Karpas-422 (cell line): ENCODE data around the gene TMX2. TPM values are rescaled to one million over a fixed set of nuclear protein-coding genes. Genes with fewer than 3 reads are reported as not detected.

ENCODE experiments used
- DNase-seq: peaks from one replicate; pipeline ENCODE4 v3.0.0-alpha.2; 2015
- H2AFZ ChIP-seq: fragments of 200-600 bp; sonication (generic); 2 replicates; pipeline ENCODE4 v1.6.1; 2014; ENCODE audit warnings: antibody characterized with exemption, low read length, mixed read lengths
- H3K27ac ChIP-seq: fragments of 200-600 bp; sonication (generic); 2 replicates; pipeline ENCODE4 v1.5.1; 2014; ENCODE audit warnings: mild to moderate bottlenecking, low read length, moderate library complexity
- H3K27me3 ChIP-seq: fragments of 200-600 bp; sonication (generic); 2 replicates; pipeline ENCODE4 v1.6.1; 2014; ENCODE audit warnings: low read length, mixed read lengths
- H3K36me3 ChIP-seq: fragments of 200-600 bp; sonication (generic); 2 replicates; pipeline ENCODE4 v1.6.1; 2014; ENCODE audit warnings: low read length, mixed read lengths; ENCODE audit not compliant: insufficient read depth
- H3K4me1 ChIP-seq: fragments of 200-600 bp; sonication (generic); 2 replicates; pipeline ENCODE4 v1.6.1; 2014; ENCODE audit warnings: mild to moderate bottlenecking, low read length, mixed read lengths
- H3K4me2 ChIP-seq: fragments of 200-600 bp; sonication (generic); 2 replicates; pipeline ENCODE4 v1.6.1; 2014; ENCODE audit warnings: low read length, low read depth, mild to moderate bottlenecking; ENCODE audit not compliant: poor library complexity, severe bottlenecking
- H3K4me3 ChIP-seq: fragments of 200-600 bp; sonication (generic); 2 replicates; pipeline ENCODE4 v1.5.1; 2014; ENCODE audit warnings: mild to moderate bottlenecking, antibody characterized with exemption, low read length, mixed read lengths
- H3K79me2 ChIP-seq: fragments of 200-600 bp; sonication (generic); 2 replicates; pipeline ENCODE4 v1.6.1; 2014; ENCODE audit warnings: mild to moderate bottlenecking, low read length, mixed read lengths
- H3K9ac ChIP-seq: fragments of 200-600 bp; sonication (generic); 2 replicates; pipeline ENCODE4 v1.6.0; 2014; ENCODE audit warnings: low read length
- H3K9me2 ChIP-seq: fragments of 200-600 bp; sonication (generic), shearing (Covaris generic); replicated peaks from 2 replicates; pipeline ENCODE4 v1.6.0; 2014; ENCODE audit warnings: mild to moderate bottlenecking, low read length, moderate library complexity; ENCODE audit not compliant: insufficient read depth
- H3K9me3 ChIP-seq: fragments of 300-700, 200-600 bp; sonication (generic); 2 replicates; pipeline ENCODE4 v1.6.1; 2014; ENCODE audit warnings: low read length, mixed read lengths
- H4K20me1 ChIP-seq: fragments of 200-600 bp; sonication (generic); 2 replicates; pipeline ENCODE4 v1.6.1; 2014; ENCODE audit warnings: mild to moderate bottlenecking, antibody characterized with exemption, low read length, low read depth; ENCODE audit not compliant: insufficient read depth
- total RNA-seq: library from RNA; depleted of rRNA; stranded (reverse); fragments of >200 nt; shearing (Covaris generic); gene quantifications from 2 replicates; pipeline ENCODE4 v1.2.3, GENCODE V29; 2014; ENCODE audit warnings: low replicate concordance

Gene TMX2
- total RNA-seq, 1 experiment from 2014 or later, result 91.2 TPM

- H3K4me2 ChIP-seq, result no peak overlapping the region
Observed at GRCh38 chr11:57776031-57776521, 63.7 kb downstream of the TMX2 start.

GRCh38 chr11:57776577-57777210 lies 64.3 kb downstream of the TMX2 start:
- Histone ChIP-seq H3K4me3 (no peak overlapping the region), H2AFZ (no peak overlapping the region), H3K9me2 (no peaks in the 10 kb centered on the region), H3K4me1 (no peaks in the 10 kb centered on the region; the same call in 1 of the 2 replicates), H3K27ac (no peak overlapping the region), H3K9ac (no peak overlapping the region), H3K4me2 (no peak overlapping the region), H4K20me1 (no peaks in the 10 kb centered on the region), H3K36me3 (no peaks in the 10 kb centered on the region), H3K9me3 (no peaks in the 10 kb centered on the region), H3K27me3 (no peaks in the 10 kb centered on the region), H3K79me2 (no peaks in the 10 kb centered on the region)
- DNase-seq, result no peak

More at GRCh38 chr11:57776031-57776521, 63.7 kb downstream of the TMX2 start:
- Histone ChIP-seq H2AFZ (no peak overlapping the region), H3K27me3 (no peaks in the 10 kb centered on the region), H3K36me3 (no peaks in the 10 kb centered on the region), H3K27ac (no peak overlapping the region), H3K4me3 (no peak overlapping the region), H4K20me1 (no peaks in the 10 kb centered on the region), H3K4me1 (no peaks in the 10 kb centered on the region; the same call in 1 of the 2 replicates), H3K9me3 (no peaks in the 10 kb centered on the region), H3K79me2 (no peaks in the 10 kb centered on the region), H3K9me2 (no peaks in the 10 kb centered on the region), H3K9ac (no peak overlapping the region)
- DNase-seq, result no peak

GRCh38 chr11:57777969-57778317 lies 65.5 kb downstream of the TMX2 start:
- Histone ChIP-seq H3K27me3 (no peaks in the 10 kb centered on the region), H3K9me3 (no peaks in the 10 kb centered on the region), H3K4me3 (no peak overlapping the region), H3K9me2 (no peaks in the 10 kb centered on the region), H3K27ac (no peak overlapping the region), H3K4me1 (no peaks in the 10 kb centered on the region; the same call in 1 of the 2 replicates), H3K36me3 (no peaks in the 10 kb centered on the region), H4K20me1 (no peaks in the 10 kb centered on the region), H3K79me2 (no peaks in the 10 kb centered on the region), H3K4me2 (no peak overlapping the region), H2AFZ (no peak overlapping the region), H3K9ac (no peak overlapping the region)
- DNase-seq, result no peak

DNA sequence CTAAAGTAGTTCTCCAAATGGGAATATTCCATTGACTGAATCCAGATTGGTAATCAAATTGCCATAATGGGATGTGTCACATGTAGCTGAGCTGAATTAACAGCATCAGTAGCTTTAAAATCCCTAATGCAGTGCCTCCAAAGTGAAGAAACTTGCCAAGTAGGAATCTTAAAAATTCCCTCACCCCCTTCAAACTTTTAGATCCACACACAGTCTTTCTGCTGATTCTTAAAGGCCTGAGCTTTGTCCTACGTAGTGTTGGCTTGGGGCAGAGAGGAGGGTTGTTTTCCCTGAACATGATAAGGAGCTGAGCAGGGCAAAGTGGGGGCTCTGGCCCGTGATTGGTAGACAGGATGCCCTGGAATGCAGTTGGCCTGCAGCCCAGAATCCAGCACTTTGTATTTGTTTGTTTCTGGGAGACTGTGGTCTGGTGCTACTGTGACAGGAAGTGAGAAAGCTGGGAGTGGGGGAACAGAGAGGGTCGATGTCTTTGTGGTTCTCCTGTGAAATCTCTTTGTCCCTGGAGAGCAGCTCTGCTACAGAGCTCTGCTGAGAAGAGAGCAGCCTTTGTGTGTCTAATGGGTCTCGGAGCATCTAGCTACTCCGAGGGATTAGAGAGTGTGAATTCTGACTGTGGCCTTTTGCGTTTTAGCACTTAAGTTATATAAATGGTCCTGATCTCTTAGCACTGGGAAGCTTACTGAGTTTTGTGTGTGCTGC lies 66.1 kb downstream of the TMX2 start:
- no peaks in the 10 kb centered on the region for H3K9me2 ChIP-seq
- no peak overlapping the region for H3K27ac ChIP-seq
- H2AFZ ChIP-seq, result no peak overlapping the region
- no peaks in the 10 kb centered on the region for H4K20me1 ChIP-seq
- H3K36me3 ChIP-seq, result no peaks in the 10 kb centered on the region
- H3K27me3 ChIP-seq, result no peaks in the 10 kb centered on the region
- no peaks in the 10 kb centered on the region for H3K9me3 ChIP-seq
- no peak overlapping the region for H3K4me3 ChIP-seq
- H3K79me2 ChIP-seq, result no peaks in the 10 kb centered on the region
- no peak for DNase-seq
- H3K4me2 ChIP-seq, result no peak overlapping the region
- H3K9ac ChIP-seq, result no peak overlapping the region
- H3K4me1 ChIP-seq, result no peaks in the 10 kb centered on the region; the same call in 1 of the 2 replicates

DNA sequence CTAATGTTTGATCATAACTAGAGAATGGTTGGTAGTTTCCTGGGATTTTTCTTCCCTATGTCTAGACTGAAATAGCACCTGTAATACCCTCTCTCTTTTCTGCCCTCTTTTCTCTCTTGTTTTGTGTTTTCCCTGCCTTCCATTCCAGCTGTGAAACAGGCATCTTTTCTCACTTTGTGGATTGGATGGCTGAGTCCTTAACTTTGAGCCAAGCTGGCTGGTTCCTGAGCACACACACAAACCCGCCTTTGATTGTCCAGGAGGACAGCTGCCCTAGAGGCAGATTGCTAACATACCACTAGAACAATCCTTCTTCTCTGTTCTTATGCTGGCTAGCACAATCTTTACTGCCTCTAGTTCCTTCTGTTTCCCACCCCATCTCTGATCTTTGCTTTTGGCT lies 66.9 kb downstream of the TMX2 start:
- Histone ChIP-seq H3K9me3 (no peaks in the 10 kb centered on the region), H3K36me3 (no peaks in the 10 kb centered on the region), H3K4me2 (no peak overlapping the region), H2AFZ (no peak overlapping the region), H3K4me3 (no peak overlapping the region), H3K9ac (no peak overlapping the region), H4K20me1 (no peaks in the 10 kb centered on the region), H3K27ac (no peak overlapping the region), H3K4me1 (no peaks in the 10 kb centered on the region; the same call in 1 of the 2 replicates), H3K9me2 (no peaks in the 10 kb centered on the region), H3K79me2 (no peaks in the 10 kb centered on the region), H3K27me3 (no peaks in the 10 kb centered on the region)
- DNase-seq, result no peak

DNA sequence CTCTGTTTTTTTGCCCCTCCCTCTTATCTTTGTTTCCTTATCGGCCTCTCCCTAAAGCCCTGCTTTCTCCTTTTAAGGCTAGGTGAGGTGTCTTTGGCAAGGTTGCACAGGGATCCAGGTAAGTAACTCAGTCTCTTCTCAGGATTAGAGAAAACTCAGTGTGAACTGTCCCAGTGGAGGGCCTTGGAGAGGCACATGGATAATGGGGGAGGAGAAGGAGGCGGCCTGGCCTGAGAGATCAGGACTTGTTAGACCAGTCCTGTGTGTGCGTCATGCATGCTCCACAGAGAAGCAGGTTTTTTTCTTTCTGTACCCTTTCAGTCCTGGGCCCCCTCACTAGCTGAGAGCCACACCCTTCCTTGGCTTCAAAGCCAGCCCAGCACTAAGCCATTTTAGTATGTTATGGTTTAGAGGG lies 69.1 kb downstream of the TMX2 start:
- DNase-seq, result no peak
- H3K27ac ChIP-seq, result no peak overlapping the region
- no peak overlapping the region for H3K9ac ChIP-seq
- H3K9me2 ChIP-seq, result no peaks in the 10 kb centered on the region
- no peak overlapping the region for H3K4me3 ChIP-seq
- H3K27me3 ChIP-seq, result no peaks in the 10 kb centered on the region
- peaks cover 9% of the 10 kb centered on the region for H3K4me1 ChIP-seq
- no peaks in the 10 kb centered on the region for H3K36me3 ChIP-seq
- no peaks in the 10 kb centered on the region for H3K79me2 ChIP-seq
- H3K4me2 ChIP-seq, result no peak overlapping the region
- no peaks in the 10 kb centered on the region for H4K20me1 ChIP-seq
- no peak overlapping the region for H2AFZ ChIP-seq
- H3K9me3 ChIP-seq, result no peaks in the 10 kb centered on the region

DNA sequence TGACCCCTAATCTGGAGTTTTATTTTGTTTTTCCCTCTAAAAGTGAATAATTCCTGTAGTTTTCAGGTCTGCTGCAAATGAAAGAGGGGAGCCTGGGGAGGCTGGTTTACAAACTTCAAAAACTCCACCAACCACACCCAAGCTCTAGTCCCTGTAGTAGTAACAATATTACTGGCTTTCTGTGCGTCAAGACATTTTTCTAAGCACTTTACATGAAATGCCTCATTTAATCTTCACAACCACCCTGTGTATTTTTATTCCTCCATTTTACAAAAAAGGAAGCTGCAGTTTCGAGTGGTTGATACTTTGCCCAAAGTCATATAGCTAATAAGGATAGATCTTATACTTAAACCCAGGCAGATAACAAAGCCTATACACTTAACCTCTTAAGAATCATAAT lies 72.7 kb downstream of the TMX2 start:
- H3K4me3 ChIP-seq, result no peak overlapping the region
- H3K4me2 ChIP-seq, result peak overlapping the region; percentile 6
- no peaks in the 10 kb centered on the region for H3K27me3 ChIP-seq
- no peak overlapping the region for H3K9ac ChIP-seq
- no peaks in the 10 kb centered on the region for H4K20me1 ChIP-seq
- H3K9me3 ChIP-seq, result no peaks in the 10 kb centered on the region
- peaks cover 9% of the 10 kb centered on the region for H3K4me1 ChIP-seq
- H3K27ac ChIP-seq, result no peak overlapping the region
- no peaks in the 10 kb centered on the region for H3K9me2 ChIP-seq
- no peak overlapping the region for H2AFZ ChIP-seq
- DNase-seq, result no peak
- no peaks in the 10 kb centered on the region for H3K79me2 ChIP-seq
- H3K36me3 ChIP-seq, result no peaks in the 10 kb centered on the region

DNA sequence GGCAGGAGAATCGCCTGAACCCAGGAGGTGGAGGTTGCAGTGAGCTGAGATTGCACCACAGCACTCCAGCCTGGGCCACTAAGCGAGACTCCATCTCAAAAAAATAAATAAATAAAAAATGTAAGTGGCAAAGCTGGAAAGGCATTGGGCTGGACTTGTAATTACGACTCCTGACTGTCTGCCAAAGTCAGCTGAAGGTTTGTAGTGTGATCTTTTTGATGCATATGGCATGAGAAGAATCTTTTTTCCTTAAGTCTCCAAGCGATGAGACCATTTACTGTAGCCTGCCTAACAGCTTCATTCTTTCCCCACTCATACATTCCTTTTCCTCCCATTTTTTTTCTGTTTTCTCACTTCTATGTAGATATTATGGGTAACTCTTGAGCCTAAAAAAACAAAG lies 74.0 kb downstream of the TMX2 start:
- H3K4me3 ChIP-seq, result no peak overlapping the region
- no peaks in the 10 kb centered on the region for H3K36me3 ChIP-seq
- H4K20me1 ChIP-seq, result no peaks in the 10 kb centered on the region
- H3K4me1 ChIP-seq, result peaks cover 9% of the 10 kb centered on the region
- DNase-seq, result no peak
- no peaks in the 10 kb centered on the region for H3K27me3 ChIP-seq
- H3K9ac ChIP-seq, result no peak overlapping the region
- no peak overlapping the region for H3K27ac ChIP-seq
- no peak overlapping the region for H2AFZ ChIP-seq
- no peak overlapping the region for H3K4me2 ChIP-seq
- no peaks in the 10 kb centered on the region for H3K79me2 ChIP-seq
- no peaks in the 10 kb centered on the region for H3K9me3 ChIP-seq
- no peaks in the 10 kb centered on the region for H3K9me2 ChIP-seq
